H9 (cell line): ENCODE measurements around the gene CHST8. TPM values are rescaled to one million over a fixed set of nuclear protein-coding genes. Genes with fewer than 3 reads are reported as not detected.

Experiments
- DNase-seq: peaks from one replicate; pipeline ENCODE4 v3.0.0-alpha.2; 2017
- H2AFZ ChIP-seq: one replicate; pipeline ENCODE4 v1.6.1; 2013; ENCODE audit warnings: mild to moderate bottlenecking, low read length, control low read depth, moderate library complexity
- H2AK5ac ChIP-seq: 2 replicates; pipeline ENCODE4 v1.6.1; 2013; ENCODE audit warnings: low read length, control low read depth, mixed read lengths; ENCODE audit not compliant: insufficient read length
- H2BK120ac ChIP-seq: one replicate; pipeline ENCODE4 v1.6.1; 2013; ENCODE audit warnings: low read depth, mild to moderate bottlenecking, low read length, control low read depth, inconsistent platforms; ENCODE audit not compliant: poor library complexity, severe bottlenecking
- H2BK12ac ChIP-seq: 2 replicates; pipeline ENCODE4 v1.6.1; 2013; ENCODE audit warnings: low read length, control low read depth, mixed read lengths, low read depth; ENCODE audit not compliant: insufficient read length
- H2BK15ac ChIP-seq: 2 replicates; pipeline ENCODE4 v1.6.1; 2013; ENCODE audit warnings: low read depth, low read length, control low read depth
- H2BK20ac ChIP-seq: one replicate; pipeline ENCODE4 v1.6.1; 2013; ENCODE audit warnings: low read depth, mild to moderate bottlenecking, low read length, control low read depth, inconsistent platforms; ENCODE audit not compliant: poor library complexity, severe bottlenecking
- H2BK5ac ChIP-seq: 2 replicates; pipeline ENCODE4 v1.6.1; 2013; ENCODE audit warnings: low read length, control low read depth, mixed read lengths; ENCODE audit not compliant: insufficient read length
- H3K14ac ChIP-seq: 2 replicates; pipeline ENCODE4 v1.6.1; 2013; ENCODE audit warnings: low read length, control low read depth; ENCODE audit not compliant: insufficient read depth
- H3K18ac ChIP-seq: 2 replicates; pipeline ENCODE4 v1.6.1; 2013; ENCODE audit warnings: low read depth, mild to moderate bottlenecking, mixed read lengths, low read length, control low read depth; ENCODE audit not compliant: insufficient read length
- H3K23ac ChIP-seq: 2 replicates; pipeline ENCODE4 v1.6.1; 2013; ENCODE audit warnings: low read length, control low read depth, mixed read lengths, low read depth; ENCODE audit not compliant: insufficient read length
- H3K23me2 ChIP-seq: 2 replicates; pipeline ENCODE4 v1.6.1; 2013; ENCODE audit warnings: low read depth, mild to moderate bottlenecking, mixed read lengths, low read length, control low read depth; ENCODE audit not compliant: insufficient read length, poor library complexity, severe bottlenecking
- H3K27ac ChIP-seq: 2 replicates; pipeline ENCODE4 v1.5.1; 2013; ENCODE audit warnings: low read length, control low read depth, mixed read lengths, low read depth; ENCODE audit not compliant: insufficient read length
- H3K27me3 ChIP-seq: 2 replicates; pipeline ENCODE4 v1.6.1; 2013; ENCODE audit warnings: low read length, control low read depth, inconsistent platforms; ENCODE audit not compliant: insufficient read depth
- H3K4ac ChIP-seq: 2 replicates; pipeline ENCODE4 v1.6.1; 2013; ENCODE audit warnings: low read depth, mild to moderate bottlenecking, control low read depth, inconsistent platforms, low read length, moderate library complexity
- H3K4me1 ChIP-seq: 2 replicates; pipeline ENCODE4 v1.6.1; 2013; ENCODE audit warnings: low read length, control low read depth, inconsistent platforms; ENCODE audit not compliant: insufficient read depth
- H3K4me2 ChIP-seq: 2 replicates; pipeline ENCODE4 v1.6.1; 2013; ENCODE audit warnings: low read length, control low read depth, mixed read lengths; ENCODE audit not compliant: insufficient read length, insufficient read depth
- H3K56ac ChIP-seq: 2 replicates; pipeline ENCODE4 v1.6.1; 2013; ENCODE audit warnings: low read depth, mild to moderate bottlenecking, mixed read lengths, low read length, control low read depth; ENCODE audit not compliant: insufficient read length
- H3K79me1 ChIP-seq: 2 replicates; pipeline ENCODE4 v1.6.1; 2013; ENCODE audit warnings: low read depth, mild to moderate bottlenecking, moderate library complexity, low read length, control low read depth, inconsistent platforms; ENCODE audit not compliant: insufficient read depth, poor library complexity, severe bottlenecking
- H3K79me2 ChIP-seq: 2 replicates; pipeline ENCODE4 v1.6.1; 2013; ENCODE audit warnings: low read length, control low read depth, inconsistent platforms; ENCODE audit not compliant: insufficient read depth
- H3K9ac ChIP-seq: 2 replicates; pipeline ENCODE4 v1.6.1; 2013; ENCODE audit warnings: low read length, control low read depth, mixed read lengths; ENCODE audit not compliant: insufficient read length; ENCODE audit errors: extremely low read depth
- H3K9me3 ChIP-seq: one replicate; pipeline ENCODE4 v1.6.1; 2013; ENCODE audit warnings: low read depth, low read length, inconsistent platforms; ENCODE audit not compliant: control insufficient read depth
- H3T11ph ChIP-seq: one replicate; pipeline ENCODE4 v1.6.1; 2013; ENCODE audit warnings: mild to moderate bottlenecking, low read length, control low read depth, inconsistent platforms
- H4K20me1 ChIP-seq: one replicate; pipeline ENCODE4 v1.6.1; 2013; ENCODE audit not compliant: control insufficient read depth, insufficient read length, insufficient read depth
- H4K5ac ChIP-seq: 2 replicates; pipeline ENCODE4 v1.6.1; 2013; ENCODE audit warnings: low read depth, mild to moderate bottlenecking, mixed read lengths, low read length, control low read depth; ENCODE audit not compliant: insufficient read length
- H4K8ac ChIP-seq: replicated peaks from 2 replicates; pipeline ENCODE4 v1.6.1; 2013; ENCODE audit warnings: low read length, control low read depth, mixed read lengths, low read depth; ENCODE audit not compliant: insufficient read length
- H4K91ac ChIP-seq: 2 replicates; pipeline ENCODE4 v1.6.1; 2013; ENCODE audit warnings: low read depth, mild to moderate bottlenecking, moderate library complexity, mixed read lengths, low read length, control low read depth; ENCODE audit not compliant: insufficient read length
- H3K27ac Mint-ChIP-seq, 3 experiments: 2 replicates in 2 of 3; 3 replicates in 1 of 3; pipeline ENCODE4 v1.8.0; 2020 to 2021; ENCODE audit warnings: mixed read lengths in 3 of 3, mild to moderate bottlenecking in 1 of 3, moderate library complexity in 1 of 3
- H3K27me3 Mint-ChIP-seq: 2 replicates; pipeline ENCODE4 v1.8.0; 2021; ENCODE audit warnings: low read depth, mild to moderate bottlenecking, moderate library complexity, mixed read lengths
- H3K36me3 Mint-ChIP-seq, 3 experiments: 2 replicates in 2 of 3; 3 replicates in 1 of 3; pipeline ENCODE4 v1.8.0; 2020 to 2021; ENCODE audit warnings: low read depth in 3 of 3, mixed read lengths in 3 of 3; ENCODE audit not compliant: insufficient read depth in 1 of 3
- H3K4me1 Mint-ChIP-seq, 2 experiments: 2 replicates each; pipeline ENCODE4 v1.8.0; 2020; ENCODE audit warnings: mixed read lengths in 2 of 2
- H3K4me3 Mint-ChIP-seq, 2 experiments: 2 replicates in 1 of 2; 3 replicates in 1 of 2; pipeline ENCODE4 v1.8.0; 2020 to 2021; ENCODE audit warnings: mild to moderate bottlenecking in 2 of 2, mixed read lengths in 2 of 2, moderate library complexity in 1 of 2
- H3K9me3 Mint-ChIP-seq, 2 experiments: 2 replicates in 1 of 2; 3 replicates in 1 of 2; pipeline ENCODE4 v1.8.0; 2020; ENCODE audit warnings: mild to moderate bottlenecking in 2 of 2, mixed read lengths in 2 of 2, moderate library complexity in 1 of 2
- WGBS: extraction: QIAGEN DNeasy Blood & Tissue Kit; methylation state at CpG from one replicate; pipeline ENCODE4 v1.1.7; 2013; ENCODE audit warnings: missing lambda C conversion rate, low lambda C conversion rate, mixed read lengths; ENCODE audit not compliant: insufficient read length; ENCODE audit errors: extremely low coverage; 5-methylcytosine and 5-hydroxymethylcytosine counted together
- total RNA-seq: library from RNA; stranded (reverse); gene quantifications from 2 replicates; pipeline ENCODE4 v1.2.1, GENCODE V29; 2021
- TF ChIP-seq, protein P1 (sequence below): fragments of 200-600 bp; sonication (generic); conservative IDR thresholded peaks from 3 replicates; pipeline ENCODE4 v1.8.0; 2021; ENCODE audit warnings: antibody characterized with exemption, mild to moderate bottlenecking

The CHST8 gene
- total RNA-seq, 1 experiment from 2014 or later: 5.1 TPM

DNA sequence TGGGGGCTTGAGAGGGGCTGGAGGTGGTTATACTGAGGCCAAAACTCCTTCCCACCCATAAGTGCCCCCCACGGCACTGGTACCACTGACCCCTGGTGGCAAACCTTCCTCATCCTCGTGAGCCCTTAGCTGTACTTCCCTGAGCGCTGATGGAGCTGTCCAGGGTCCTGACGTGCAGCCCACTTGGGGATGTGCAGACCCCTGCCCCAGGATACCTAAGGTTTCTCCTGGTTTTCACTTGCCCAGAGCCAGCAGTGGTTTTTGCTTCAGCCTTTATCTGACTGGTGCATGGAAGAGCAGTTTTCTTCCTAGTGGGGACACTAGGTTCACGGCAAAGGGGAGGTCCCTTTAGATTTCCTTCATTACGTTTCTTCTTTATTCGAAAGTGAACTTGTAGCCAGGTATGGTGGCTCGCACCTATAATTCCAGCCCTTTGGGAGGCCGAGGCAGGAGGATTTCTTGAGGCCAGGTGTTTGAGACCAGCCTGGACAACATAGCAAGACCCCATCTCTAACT lies 146.2 kb downstream of the CHST8 start:
- Histone ChIP-seq H3K9ac (no peak overlapping the region), H3K23me2 (no peaks in the 10 kb centered on the region), H2BK20ac (no peak overlapping the region), H3K9me3 (no peaks in the 10 kb centered on the region), H3T11ph (no peak overlapping the region), H3K18ac (no peak overlapping the region), H3K27me3 (no peaks in the 10 kb centered on the region), H2BK12ac (no peak overlapping the region), H2AFZ (no peak overlapping the region), H4K91ac (no peak overlapping the region), H2BK120ac (no peak overlapping the region), H3K27ac (no peak overlapping the region), H3K4me2 (no peak overlapping the region), H3K56ac (no peak overlapping the region), H3K79me2 (no peaks in the 10 kb centered on the region), H2AK5ac (no peak overlapping the region), H3K14ac (no peak overlapping the region), H4K20me1 (no peaks in the 10 kb centered on the region), H3K4me1 (no peaks in the 10 kb centered on the region; the same call in 1 of the 2 replicates), H2BK5ac (no peak overlapping the region), H4K5ac (no peak overlapping the region), H2BK15ac (no peak overlapping the region), H4K8ac (no peak overlapping the region), H3K4ac (no peak overlapping the region), H3K79me1 (no peaks in the 10 kb centered on the region), H3K23ac (no peak overlapping the region)
- peaks cover 0 to 8% (median 0%) of the 10 kb centered on the region in 3 experiments; a peak in 3 of 7 replicates for H3K36me3 Mint-ChIP-seq
- DNase-seq: peak; percentile 82
- WGBS: no CpG with 5 or more reads among the region's 9 CpGs
- TF ChIP-seq, protein P1, sequence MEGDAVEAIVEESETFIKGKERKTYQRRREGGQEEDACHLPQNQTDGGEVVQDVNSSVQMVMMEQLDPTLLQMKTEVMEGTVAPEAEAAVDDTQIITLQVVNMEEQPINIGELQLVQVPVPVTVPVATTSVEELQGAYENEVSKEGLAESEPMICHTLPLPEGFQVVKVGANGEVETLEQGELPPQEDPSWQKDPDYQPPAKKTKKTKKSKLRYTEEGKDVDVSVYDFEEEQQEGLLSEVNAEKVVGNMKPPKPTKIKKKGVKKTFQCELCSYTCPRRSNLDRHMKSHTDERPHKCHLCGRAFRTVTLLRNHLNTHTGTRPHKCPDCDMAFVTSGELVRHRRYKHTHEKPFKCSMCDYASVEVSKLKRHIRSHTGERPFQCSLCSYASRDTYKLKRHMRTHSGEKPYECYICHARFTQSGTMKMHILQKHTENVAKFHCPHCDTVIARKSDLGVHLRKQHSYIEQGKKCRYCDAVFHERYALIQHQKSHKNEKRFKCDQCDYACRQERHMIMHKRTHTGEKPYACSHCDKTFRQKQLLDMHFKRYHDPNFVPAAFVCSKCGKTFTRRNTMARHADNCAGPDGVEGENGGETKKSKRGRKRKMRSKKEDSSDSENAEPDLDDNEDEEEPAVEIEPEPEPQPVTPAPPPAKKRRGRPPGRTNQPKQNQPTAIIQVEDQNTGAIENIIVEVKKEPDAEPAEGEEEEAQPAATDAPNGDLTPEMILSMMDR: peak; percentile 71
- peaks cover 6% of the 10 kb centered on the region for H3K27me3 Mint-ChIP-seq
- H3K27ac Mint-ChIP-seq: no peak overlapping the region
- H3K4me1 Mint-ChIP-seq: peaks cover 5 to 8% of the 10 kb centered on the region in 2 experiments; a peak in 3 of 4 replicates
- no peaks in the 10 kb centered on the region; a peak in 1 of 5 replicates for H3K9me3 Mint-ChIP-seq
- no peak overlapping the region for H3K4me3 Mint-ChIP-seq
